ENCODE results near the gene TPGS1. TPM values are rescaled to one million over a fixed set of nuclear protein-coding genes. Genes with fewer than 3 reads are reported as not detected.

The TPGS1 gene
- total RNA-seq, 1 experiment from 2014 or later, result 13.8 TPM

GRCh38 chr19:497491-497868 lies 9.8 kb upstream of the TPGS1 start:
- Histone ChIP-seq H3K9me3 (ENCODE audit: insufficient read depth, low read depth) (no peaks in the 10 kb centered on the region), H3F3A (ENCODE audit: insufficient read depth, low read depth) (peaks cover 33% of the 10 kb centered on the region; the same call in 1 of the 2 replicates), H3K4me2 (no peak overlapping the region), H3K27ac (no peak overlapping the region), H3K4me1 (replicated peaks; ENCODE audit: insufficient read depth) (no peaks in the 10 kb centered on the region), H3K4me3 (no peak overlapping the region), H3K79me2 (ENCODE audit: low read depth) (no peaks in the 10 kb centered on the region), H2AFZ (no peak overlapping the region), H3K36me3 (ENCODE audit: low read depth) (no peaks in the 10 kb centered on the region), H3K9me2 (ENCODE audit: insufficient read depth) (no peaks in the 10 kb centered on the region), H4K20me1 (ENCODE audit: insufficient read depth) (no peaks in the 10 kb centered on the region), H3K27me3 (ENCODE audit: insufficient read depth, low read depth) (no peaks in the 10 kb centered on the region)
- ChIA-PET POLR2A (ENCODE audit: unreplicated experiment) (no interaction called here), CTCF (no interaction called here)
- no TSS peak for BruUV-seq (replicated peaks)
- intact Hi-C loops (cut with micrococcal nuclease; ENCODE audit: unreplicated experiment), result no loop called here
- no peak for DNase-seq
- no peak for TF ChIP-seq EZH2 (IDR thresholded peaks at IDR 0.05; ENCODE audit: low read depth)
- TF ChIP-seq, protein P1, sequence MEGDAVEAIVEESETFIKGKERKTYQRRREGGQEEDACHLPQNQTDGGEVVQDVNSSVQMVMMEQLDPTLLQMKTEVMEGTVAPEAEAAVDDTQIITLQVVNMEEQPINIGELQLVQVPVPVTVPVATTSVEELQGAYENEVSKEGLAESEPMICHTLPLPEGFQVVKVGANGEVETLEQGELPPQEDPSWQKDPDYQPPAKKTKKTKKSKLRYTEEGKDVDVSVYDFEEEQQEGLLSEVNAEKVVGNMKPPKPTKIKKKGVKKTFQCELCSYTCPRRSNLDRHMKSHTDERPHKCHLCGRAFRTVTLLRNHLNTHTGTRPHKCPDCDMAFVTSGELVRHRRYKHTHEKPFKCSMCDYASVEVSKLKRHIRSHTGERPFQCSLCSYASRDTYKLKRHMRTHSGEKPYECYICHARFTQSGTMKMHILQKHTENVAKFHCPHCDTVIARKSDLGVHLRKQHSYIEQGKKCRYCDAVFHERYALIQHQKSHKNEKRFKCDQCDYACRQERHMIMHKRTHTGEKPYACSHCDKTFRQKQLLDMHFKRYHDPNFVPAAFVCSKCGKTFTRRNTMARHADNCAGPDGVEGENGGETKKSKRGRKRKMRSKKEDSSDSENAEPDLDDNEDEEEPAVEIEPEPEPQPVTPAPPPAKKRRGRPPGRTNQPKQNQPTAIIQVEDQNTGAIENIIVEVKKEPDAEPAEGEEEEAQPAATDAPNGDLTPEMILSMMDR (conservative IDR thresholded peaks at IDR 0.05), result no peak

DNA sequence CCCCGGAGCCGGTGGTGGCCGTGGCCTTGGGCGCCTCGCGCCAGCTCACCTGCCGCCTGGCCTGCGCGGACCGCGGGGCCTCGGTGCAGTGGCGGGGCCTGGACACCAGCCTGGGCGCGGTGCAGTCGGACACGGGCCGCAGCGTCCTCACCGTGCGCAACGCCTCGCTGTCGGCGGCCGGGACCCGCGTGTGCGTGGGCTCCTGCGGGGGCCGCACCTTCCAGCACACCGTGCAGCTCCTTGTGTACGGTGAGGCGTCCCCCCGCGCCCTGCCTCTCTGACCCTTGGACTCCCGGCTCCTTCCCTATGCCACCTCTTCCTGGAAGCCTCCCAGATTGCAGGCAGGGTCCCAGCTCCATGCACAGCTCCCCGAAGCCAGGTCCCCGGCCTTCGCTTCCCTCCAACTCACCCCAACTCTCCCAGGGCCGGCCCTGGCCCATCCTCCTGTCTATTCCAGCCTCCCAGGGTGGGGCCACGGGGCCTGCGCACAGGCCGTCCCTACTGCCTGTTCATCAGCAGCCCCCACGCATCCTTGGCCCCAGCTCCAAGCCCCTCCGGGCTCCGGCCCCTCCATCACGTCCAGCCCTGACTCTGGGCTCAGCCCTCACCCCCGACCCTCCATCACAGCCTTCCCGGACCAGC lies 9.3 kb upstream of the TPGS1 start:
- Histone ChIP-seq H3K79me2 (ENCODE audit: low read depth) (no peaks in the 10 kb centered on the region), H2AFZ (no peak overlapping the region), H3F3A (ENCODE audit: insufficient read depth, low read depth) (peaks cover 35% of the 10 kb centered on the region; the same call in 1 of the 2 replicates), H3K4me3 (no peak overlapping the region), H3K4me1 (replicated peaks; ENCODE audit: insufficient read depth) (no peaks in the 10 kb centered on the region), H3K36me3 (ENCODE audit: low read depth) (no peaks in the 10 kb centered on the region), H3K9me2 (ENCODE audit: insufficient read depth) (no peaks in the 10 kb centered on the region), H3K9me3 (ENCODE audit: insufficient read depth, low read depth) (no peaks in the 10 kb centered on the region), H3K27me3 (ENCODE audit: insufficient read depth, low read depth) (no peaks in the 10 kb centered on the region), H3K27ac (no peak overlapping the region), H4K20me1 (ENCODE audit: insufficient read depth) (no peaks in the 10 kb centered on the region), H3K4me2 (no peak overlapping the region)
- DNase-seq, result no peak
- intact Hi-C loops (cut with micrococcal nuclease; ENCODE audit: unreplicated experiment), result no loop called here
- ChIA-PET CTCF (no interaction called here), POLR2A (ENCODE audit: unreplicated experiment) (no interaction called here)
- no peak for TF ChIP-seq EZH2 (IDR thresholded peaks at IDR 0.05; ENCODE audit: low read depth)
- TF ChIP-seq, protein P1 (conservative IDR thresholded peaks at IDR 0.05), result no peak
- no TSS peak for BruUV-seq (replicated peaks)

DNA sequence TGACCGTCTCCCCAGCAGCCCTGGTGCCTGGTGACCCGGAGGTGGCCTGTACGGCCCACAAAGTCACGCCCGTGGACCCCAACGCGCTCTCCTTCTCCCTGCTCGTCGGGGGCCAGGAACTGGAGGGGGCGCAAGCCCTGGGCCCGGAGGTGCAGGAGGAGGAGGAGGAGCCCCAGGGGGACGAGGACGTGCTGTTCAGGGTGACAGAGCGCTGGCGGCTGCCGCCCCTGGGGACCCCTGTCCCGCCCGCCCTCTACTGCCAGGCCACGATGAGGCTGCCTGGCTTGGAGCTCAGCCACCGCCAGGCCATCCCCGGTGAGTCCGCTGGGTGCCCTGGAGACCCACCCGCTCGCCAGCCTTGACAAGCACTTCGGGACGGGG lies 8.8 kb upstream of the TPGS1 start:
- no TSS peak for BruUV-seq (replicated peaks)
- DNase-seq, result no peak
- H3K9me2 ChIP-seq (ENCODE audit: insufficient read depth), result no peaks in the 10 kb centered on the region
- H3K4me2 ChIP-seq, result no peak overlapping the region
- no peaks in the 10 kb centered on the region for H3K27me3 ChIP-seq (ENCODE audit: insufficient read depth, low read depth)
- H3K36me3 ChIP-seq (ENCODE audit: low read depth), result no peaks in the 10 kb centered on the region
- no peak overlapping the region for H3K27ac ChIP-seq
- H3K79me2 ChIP-seq (ENCODE audit: low read depth), result no peaks in the 10 kb centered on the region
- H2AFZ ChIP-seq, result no peak overlapping the region
- no peak overlapping the region for H3K4me3 ChIP-seq
- POLR2A ChIA-PET (ENCODE audit: unreplicated experiment), result no interaction called here
- peaks cover 30% of the 10 kb centered on the region; the same call in 1 of the 2 replicates for H3F3A ChIP-seq (ENCODE audit: insufficient read depth, low read depth)
- H3K9me3 ChIP-seq (ENCODE audit: insufficient read depth, low read depth), result no peaks in the 10 kb centered on the region
- H4K20me1 ChIP-seq (ENCODE audit: insufficient read depth), result no peaks in the 10 kb centered on the region
- CTCF ChIA-PET, result no interaction called here
- intact Hi-C loops (cut with micrococcal nuclease; ENCODE audit: unreplicated experiment), result no loop called here
- H3K4me1 ChIP-seq (replicated peaks; ENCODE audit: insufficient read depth), result no peaks in the 10 kb centered on the region
- TF ChIP-seq EZH2 (IDR thresholded peaks at IDR 0.05; ENCODE audit: low read depth), result no peak
- TF ChIP-seq, protein P1 (conservative IDR thresholded peaks at IDR 0.05), result no peak

Measured in PC-9 (cell line).